HEK293 (cell line): ENCODE measurements around the gene MYO5B.

ENCODE experiments used
- CTCF ChIP-seq: fragments of 450-650 bp; formaldehyde crosslinking; IDR thresholded peaks from 2 replicates; pipeline ENCODE4 v1.5.1; 2016; ENCODE audit warnings: missing biosample characterization, missing genetic modification characterization
- EGR2 ChIP-seq: fragments of 450-650 bp; formaldehyde crosslinking; IDR thresholded peaks from 2 replicates; pipeline ENCODE4 v1.5.1; 2016; ENCODE audit warnings: low read depth, missing biosample characterization, missing genetic modification characterization
- IKZF3 ChIP-seq: fragments of 450-650 bp; IDR thresholded peaks from 2 replicates; pipeline ENCODE4 v1.5.0; 2018; ENCODE audit warnings: missing biosample characterization, mild to moderate bottlenecking, missing genetic modification characterization, moderate library complexity
- KLF8 ChIP-seq: fragments of 450-650 bp; formaldehyde crosslinking; IDR thresholded peaks from 2 replicates; pipeline ENCODE4 v1.5.1; 2016; ENCODE audit warnings: missing biosample characterization, missing genetic modification characterization
- YY1 ChIP-seq: fragments of 450-650 bp; formaldehyde crosslinking; IDR thresholded peaks from 2 replicates; pipeline ENCODE4 v1.5.1; 2018; ENCODE audit warnings: missing biosample characterization, missing genetic modification characterization
- ZIC2 ChIP-seq: fragments of 450-650 bp; formaldehyde crosslinking; IDR thresholded peaks from 2 replicates; pipeline ENCODE4 v1.5.1; 2016; ENCODE audit warnings: missing biosample characterization, missing genetic modification characterization
- ZNF138 ChIP-seq: fragments of 450-650 bp; formaldehyde crosslinking; IDR thresholded peaks from 2 replicates; pipeline ENCODE4 v1.5.1; 2016; ENCODE audit warnings: missing biosample characterization, missing genetic modification characterization, borderline replicate concordance
- ZNF214 ChIP-seq: fragments of 450-650 bp; formaldehyde crosslinking; IDR thresholded peaks from 2 replicates; pipeline ENCODE4 v1.5.1; 2017; ENCODE audit warnings: missing biosample characterization, mild to moderate bottlenecking, missing genetic modification characterization, borderline replicate concordance
- ZNF266 ChIP-seq: fragments of 450-650 bp; formaldehyde crosslinking; IDR thresholded peaks from 2 replicates; pipeline ENCODE4 v1.5.1; 2016; ENCODE audit warnings: missing biosample characterization, missing genetic modification characterization, low read depth
- TF ChIP-seq, protein P1 (sequence below): IDR thresholded peaks from 2 replicates; pipeline ENCODE4 v1.6.1; 2011; ENCODE audit warnings: mild to moderate bottlenecking, low read depth, low read length, borderline replicate concordance

- TF ChIP-seq CTCF (no peak), YY1 (no peak), ZIC2 (no peak), IKZF3 (tag by site-specific recombination) (no peak), ZNF214 (no peak), ZNF266 (no peak), EGR2 (no peak), KLF8 (tag by site-specific recombination) (no peak), ZNF138 (tag by site-specific recombination) (no peak)
- TF ChIP-seq, protein P1, sequence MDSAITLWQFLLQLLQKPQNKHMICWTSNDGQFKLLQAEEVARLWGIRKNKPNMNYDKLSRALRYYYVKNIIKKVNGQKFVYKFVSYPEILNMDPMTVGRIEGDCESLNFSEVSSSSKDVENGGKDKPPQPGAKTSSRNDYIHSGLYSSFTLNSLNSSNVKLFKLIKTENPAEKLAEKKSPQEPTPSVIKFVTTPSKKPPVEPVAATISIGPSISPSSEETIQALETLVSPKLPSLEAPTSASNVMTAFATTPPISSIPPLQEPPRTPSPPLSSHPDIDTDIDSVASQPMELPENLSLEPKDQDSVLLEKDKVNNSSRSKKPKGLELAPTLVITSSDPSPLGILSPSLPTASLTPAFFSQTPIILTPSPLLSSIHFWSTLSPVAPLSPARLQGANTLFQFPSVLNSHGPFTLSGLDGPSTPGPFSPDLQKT, result no peak
These were observed 379.0 kb downstream of the MYO5B start for GRCh38 chr18:49815927-49816326.
